ENCODE data around the gene C1orf105.

Gene C1orf105

GRCh38 chr1:172460887-172461315 is 40.4 kb downstream of the C1orf105 start:
- DNase-seq, result no peak

DNA sequence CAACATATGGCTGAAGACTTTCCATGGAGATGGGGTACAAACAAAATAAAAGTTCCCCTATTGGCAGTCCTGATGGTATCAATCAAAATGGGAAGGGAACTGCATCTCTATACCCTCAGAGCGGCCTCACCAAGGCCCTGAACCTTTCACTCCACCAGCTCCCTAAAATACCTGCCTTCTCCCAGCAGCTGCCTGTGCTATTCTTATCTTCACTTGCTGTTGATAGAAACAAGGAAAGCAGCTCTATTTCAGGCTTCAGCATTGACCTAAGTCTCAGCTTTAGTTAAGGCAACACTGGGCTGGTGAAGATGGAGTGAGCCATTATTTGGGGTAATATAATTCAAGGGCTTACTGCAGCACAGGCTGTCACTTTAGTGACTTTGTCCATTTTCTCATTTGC is 45.1 kb downstream of the C1orf105 start:
- DNase-seq, result no peak

DNA sequence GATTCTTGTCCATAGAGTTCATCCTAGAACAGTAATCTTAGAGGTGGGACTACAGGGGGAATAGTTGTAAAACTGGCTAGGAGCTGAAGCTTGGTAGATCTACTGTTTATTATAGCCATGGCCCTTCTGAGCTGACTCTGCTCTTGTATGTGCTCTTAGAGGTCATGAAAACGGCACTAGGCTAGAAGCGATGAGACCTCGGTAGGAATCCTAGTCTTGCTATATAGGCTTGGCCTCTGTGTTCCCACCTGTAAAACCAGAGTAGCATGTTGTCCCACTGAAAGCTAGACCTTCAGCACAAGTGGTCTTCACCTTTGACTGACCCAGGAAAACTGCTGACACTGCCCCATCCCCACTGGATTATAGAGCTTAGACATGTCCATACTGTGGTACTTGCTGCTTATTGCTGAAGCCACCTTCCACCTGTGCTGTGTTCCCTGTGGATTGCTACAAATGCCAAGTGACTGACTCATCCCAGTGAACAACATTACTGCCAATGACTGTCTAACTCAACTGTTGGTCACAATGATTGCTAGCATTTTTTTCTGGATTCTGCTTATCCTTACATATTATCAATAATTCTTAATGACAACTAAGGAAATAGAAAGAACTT is 46.4 kb downstream of the C1orf105 start:
- no peak for DNase-seq

GRCh38 chr1:172467446-172467845 is 47.0 kb downstream of the C1orf105 start:
- DNase-seq, result no peak

- no peak for DNase-seq
Measured at GRCh38 chr1:172468296-172468695, 47.8 kb downstream of the C1orf105 start.

- DNase-seq, result no peak
Measured at GRCh38 chr1:172469717-172470116, 49.2 kb downstream of the C1orf105 start.

GRCh38 chr1:172470149-172470548 is 49.7 kb downstream of the C1orf105 start:
- DNase-seq, result no peak

- DNase-seq, result no peak
Measured at GRCh38 chr1:172471666-172472065, 51.2 kb downstream of the C1orf105 start.

DNA sequence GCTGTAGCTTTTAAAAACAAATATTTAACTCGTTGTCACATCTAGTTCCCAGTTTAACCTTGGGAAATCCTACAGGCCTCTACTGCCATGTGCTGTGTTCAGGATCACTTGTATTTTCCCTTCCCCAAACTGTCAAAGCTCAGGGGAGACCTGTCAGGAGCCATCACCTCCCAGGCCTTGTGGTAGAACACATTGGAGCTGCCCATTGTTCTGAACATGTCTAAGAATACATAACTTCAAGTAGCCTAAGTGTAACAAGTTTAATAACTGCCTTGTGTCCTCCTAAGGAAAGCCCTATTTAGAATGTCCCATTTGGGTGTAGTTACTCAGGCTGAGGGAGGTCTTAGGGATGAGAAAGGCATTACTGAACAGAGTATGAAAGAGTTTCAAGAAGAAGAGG is 52.0 kb downstream of the C1orf105 start:
- no peak for DNase-seq

DNA sequence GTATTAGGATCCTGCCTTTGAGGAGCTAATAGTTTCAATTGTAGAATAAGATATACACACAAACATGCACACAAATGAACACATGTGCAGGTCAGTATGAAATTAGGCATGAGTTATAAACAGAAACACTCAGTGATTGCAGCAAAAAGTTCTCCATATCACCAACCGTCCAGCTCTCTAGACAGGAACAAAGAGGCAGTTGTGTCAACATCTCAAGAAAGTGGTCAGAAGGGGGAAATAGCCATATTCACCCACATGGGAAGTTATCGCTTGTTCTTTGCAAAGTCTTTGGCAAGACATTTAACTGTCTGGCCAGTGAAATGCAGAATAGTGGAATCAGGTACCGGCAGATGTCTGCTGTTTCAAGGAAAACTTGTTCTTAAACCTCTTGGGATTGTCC is 52.8 kb downstream of the C1orf105 start:
- no peak for DNase-seq

DNA sequence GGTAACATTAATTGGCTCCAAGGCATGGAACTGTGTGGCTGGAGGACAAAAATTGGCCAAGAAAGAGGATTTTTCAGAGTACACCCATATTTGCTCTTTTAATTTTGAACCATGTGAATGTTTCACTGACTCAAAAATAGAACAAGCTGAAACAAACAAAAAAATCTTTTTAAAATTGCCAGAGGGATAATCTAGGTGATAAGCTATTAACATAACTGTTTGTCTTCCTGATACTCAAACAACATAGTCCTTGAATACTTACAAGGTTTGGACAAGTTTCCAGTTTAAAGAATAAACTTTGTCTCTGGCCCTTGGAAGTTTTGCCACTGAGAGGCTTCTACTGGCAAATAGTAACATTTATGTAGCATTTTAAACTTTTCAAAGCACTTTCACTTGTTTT is 53.4 kb downstream of the C1orf105 start:
- DNase-seq, result no peak

DNA sequence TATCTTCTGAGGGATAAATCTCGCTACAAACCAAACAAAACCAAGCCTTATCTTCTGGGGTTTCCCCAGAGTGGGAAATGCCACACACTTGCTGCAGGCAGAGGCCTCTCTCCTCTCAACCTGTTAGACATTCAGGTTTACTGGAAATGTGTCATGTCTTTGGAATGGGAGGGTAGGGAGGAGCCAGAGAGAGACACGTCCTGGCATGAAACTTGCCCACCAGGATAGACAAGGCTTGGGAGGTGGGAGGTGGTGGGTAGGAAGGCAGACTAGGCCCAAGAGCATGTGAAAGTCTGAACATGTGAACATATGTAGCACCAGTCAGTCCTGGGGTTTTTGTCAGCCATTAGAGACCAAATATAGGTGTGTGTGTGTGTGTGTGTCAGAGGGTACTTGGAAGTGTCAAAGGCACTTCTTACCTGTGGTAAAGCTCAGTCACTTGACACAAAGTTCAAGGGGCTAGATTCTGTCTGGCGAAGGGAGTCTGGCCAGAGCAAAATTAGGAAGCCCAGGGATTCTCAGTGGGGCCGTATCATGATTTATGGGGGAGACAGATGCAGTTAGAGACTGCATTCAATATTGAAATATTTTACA is 55.8 kb downstream of the C1orf105 start:
- DNase-seq, result no peak

- no peak for DNase-seq
Measured at GRCh38 chr1:172477216-172477615, 56.7 kb downstream of the C1orf105 start.

DNA sequence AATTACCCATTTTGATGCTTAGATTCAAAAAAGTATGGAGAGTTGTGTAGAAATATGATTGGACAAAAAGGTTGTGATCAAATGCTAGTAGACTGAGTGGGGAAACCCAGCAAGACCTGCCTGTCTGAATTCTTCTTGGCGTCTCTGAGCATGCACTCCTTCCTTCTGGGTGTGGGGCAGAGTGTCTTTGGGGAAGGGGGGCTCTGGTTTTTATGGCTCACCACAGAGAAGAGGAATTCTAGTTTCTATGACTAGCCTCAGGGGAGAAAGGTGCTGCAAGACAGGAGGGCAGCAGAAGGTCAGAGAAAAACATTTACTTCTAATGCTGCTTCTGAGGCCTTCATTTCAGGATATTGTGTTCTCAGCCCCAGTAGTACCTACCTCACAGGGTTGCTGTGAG is 57.3 kb downstream of the C1orf105 start:
- DNase-seq, result no peak

- DNase-seq, result no peak
Measured at GRCh38 chr1:172478485-172478884, 58.0 kb downstream of the C1orf105 start.

DNA sequence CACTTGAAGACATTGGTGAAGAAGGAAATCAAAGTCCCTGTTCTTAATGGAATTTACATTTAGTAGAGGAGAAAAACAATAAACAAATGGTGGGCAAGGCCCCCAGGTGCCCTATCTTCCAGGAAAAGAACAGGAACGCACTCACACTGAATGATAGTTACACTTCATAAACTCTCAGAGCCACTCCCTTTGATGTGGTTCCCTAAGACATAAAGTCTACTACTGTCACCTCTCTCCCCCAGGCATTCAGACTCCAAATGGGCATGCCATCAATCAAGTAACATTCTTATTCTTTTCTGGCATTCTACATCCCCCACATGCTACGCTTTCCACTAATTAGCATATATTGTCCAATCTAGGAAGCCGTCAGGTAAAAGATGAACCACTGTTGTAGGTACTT is 59.9 kb downstream of the C1orf105 start:
- DNase-seq, result no peak

DNA sequence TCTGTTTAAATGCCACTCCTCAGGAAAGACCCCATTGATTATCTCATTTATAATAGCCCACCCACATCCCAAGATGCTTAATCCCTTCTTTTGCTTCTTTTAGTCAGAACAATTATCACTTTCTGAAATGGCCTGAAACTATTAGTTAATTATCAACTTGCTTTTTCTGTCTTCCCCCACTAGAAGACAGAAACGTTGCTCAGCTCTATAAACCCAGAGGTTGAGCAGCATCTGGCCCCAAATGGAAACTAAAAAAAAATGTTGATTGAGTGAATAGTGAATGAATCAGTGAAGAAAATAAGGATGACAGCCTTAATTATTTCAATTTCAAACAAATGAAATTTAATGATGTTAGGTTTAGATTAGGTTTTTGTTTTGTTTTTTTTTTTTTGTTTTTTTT is 61.6 kb downstream of the C1orf105 start:
- no peak for DNase-seq

GRCh38 chr1:172483448-172483847 is 63.0 kb downstream of the C1orf105 start:
- DNase-seq, result no peak

- no peak for DNase-seq
Measured at GRCh38 chr1:172484252-172484651, 63.8 kb downstream of the C1orf105 start.

DNA sequence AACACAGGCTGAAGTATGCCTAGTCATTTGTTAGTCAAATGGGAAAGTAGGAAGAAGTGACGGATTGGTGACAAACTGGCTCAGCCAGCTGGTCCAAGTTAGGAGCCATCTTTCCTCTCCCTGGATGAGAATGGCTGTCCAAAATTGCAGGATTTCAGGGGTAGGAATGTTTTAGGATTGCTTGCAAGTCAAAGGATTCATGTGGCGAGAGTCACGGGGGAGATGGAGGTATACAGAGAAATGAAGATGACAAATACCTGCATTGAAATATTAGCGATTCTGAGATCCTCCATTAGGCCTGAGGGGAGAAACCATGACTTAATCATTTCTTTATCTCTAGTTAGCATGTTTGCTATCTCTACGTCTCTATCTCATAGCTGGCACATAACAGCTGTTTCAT is 65.1 kb downstream of the C1orf105 start:
- DNase-seq, result no peak

- DNase-seq, result no peak
Measured at GRCh38 chr1:172486805-172487454, 66.4 kb downstream of the C1orf105 start.

DNA sequence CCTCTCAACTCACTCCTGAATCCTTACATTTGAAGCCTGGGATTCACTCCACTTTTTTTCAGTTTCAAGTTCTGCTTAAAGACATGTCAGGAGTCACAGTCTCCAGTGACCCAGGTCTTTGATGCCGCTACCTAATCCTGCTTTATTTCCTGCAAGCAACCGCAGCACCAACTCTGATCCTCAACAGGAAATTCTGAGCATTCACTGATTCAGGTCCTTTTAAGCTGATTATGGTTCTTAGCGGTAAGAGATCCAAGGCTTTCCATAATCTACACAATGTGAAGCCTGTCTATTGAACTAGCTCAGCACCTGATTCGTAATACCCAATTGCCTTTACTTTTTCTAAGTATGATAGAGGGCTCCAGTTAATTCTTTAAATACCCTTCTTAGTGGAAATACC is 67.1 kb downstream of the C1orf105 start:
- no peak for DNase-seq

DNA sequence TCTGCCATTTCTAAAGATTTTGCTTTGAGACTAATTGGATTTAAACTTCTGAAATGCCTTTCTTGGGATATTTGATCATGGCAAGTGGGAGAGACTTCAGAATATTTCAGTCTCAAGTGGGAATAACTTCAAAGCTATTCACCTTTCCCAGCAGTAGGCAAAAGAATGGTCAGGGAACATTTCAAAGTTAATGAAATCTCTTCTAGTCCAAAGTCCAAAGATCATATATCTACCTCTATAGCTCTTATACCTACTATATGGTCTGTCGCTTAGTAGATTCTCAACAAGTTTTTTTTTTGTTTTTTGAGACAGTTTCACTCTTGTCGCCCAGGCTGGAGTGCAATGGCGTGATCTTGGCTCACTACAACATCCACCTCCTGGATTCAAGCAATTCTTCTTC is 67.9 kb downstream of the C1orf105 start:
- no peak for DNase-seq

DNA sequence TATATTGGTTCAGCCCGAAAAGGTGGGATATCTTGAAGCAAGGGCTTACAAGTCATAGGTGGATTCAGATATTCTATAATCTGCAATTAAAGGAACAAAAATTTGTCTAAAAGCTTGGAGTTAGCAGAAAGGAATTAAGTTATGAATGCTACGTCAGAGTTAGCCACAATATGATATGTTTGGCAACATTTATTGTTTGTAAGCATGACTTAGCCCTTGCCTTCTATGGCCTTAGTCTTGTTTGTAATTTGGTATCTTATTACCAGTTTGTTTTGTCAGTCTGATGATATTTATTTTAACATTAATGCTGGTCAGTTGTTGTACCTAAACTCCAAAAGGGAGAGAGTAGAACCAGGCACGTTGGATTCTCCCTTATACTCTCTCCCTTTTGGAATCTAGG is 69.4 kb downstream of the C1orf105 start:
- DNase-seq, result no peak

GRCh38 chr1:172492421-172492820 is 71.9 kb downstream of the C1orf105 start:
- DNase-seq, result no peak

Measured in NCI-H446 (cell line).